Liver (tissue), 3 donors: ENCODE data around the gene SWT1.

Experiments used
- CTCF ChIP-seq: fragments of 150-350 bp; IDR thresholded peaks from 2 replicates; pipeline ENCODE4 v1.5.1; 2017; ENCODE audit warnings: improper control_type of control experiment, low read depth, low read length; ENCODE audit not compliant: missing input control
- EGR1 ChIP-seq, 2 donors: IDR thresholded peaks; 2 replicates each; pipeline ENCODE4 v1.6.1; 2016 to 2018; ENCODE audit warnings: antibody characterized with exemption in 2 of 2, low read depth in 2 of 2
- GABPA ChIP-seq, 2 donors: IDR thresholded peaks in 1 of 2; conservative IDR thresholded peaks in 1 of 2; 2 replicates each; pipeline ENCODE4 v1.6.1; 2016; ENCODE audit warnings: antibody characterized with exemption in 2 of 2, mild to moderate bottlenecking in 1 of 2, moderate library complexity in 1 of 2
- HNF4G ChIP-seq: IDR thresholded peaks from 2 replicates; pipeline ENCODE4 v1.6.1; 2016; ENCODE audit warnings: antibody characterized with exemption
- MAX ChIP-seq: IDR thresholded peaks from 2 replicates; pipeline ENCODE4 v1.6.1; 2016; ENCODE audit warnings: antibody characterized with exemption
- NR2F2 ChIP-seq: IDR thresholded peaks from 2 replicates; pipeline ENCODE4 v1.6.1; 2016; ENCODE audit warnings: antibody characterized with exemption
- RXRA ChIP-seq, 2 donors: IDR thresholded peaks; 2 replicates each; pipeline ENCODE4 v1.6.1; 2017 to 2018; ENCODE audit warnings: antibody characterized with exemption in 2 of 2, mild to moderate bottlenecking in 1 of 2
- TAF1 ChIP-seq: conservative IDR thresholded peaks from 2 replicates; pipeline ENCODE4 v1.6.1; 2016; ENCODE audit warnings: antibody characterized with exemption, mild to moderate bottlenecking
- YY1 ChIP-seq: IDR thresholded peaks from 2 replicates; pipeline ENCODE4 v1.6.1; 2016; ENCODE audit warnings: antibody characterized with exemption, mild to moderate bottlenecking
- TF ChIP-seq, protein P1 (sequence below): IDR thresholded peaks from 2 replicates; pipeline ENCODE4 v1.6.1; 2016; ENCODE audit warnings: antibody characterized with exemption, mild to moderate bottlenecking
- donor health status: healthy.
- donor health status: healthy.

- TF ChIP-seq CTCF (no peak), EGR1 (IDR thresholded peaks at IDR 0.05; ENCODE audit: low read depth in 2 of 2) (no peak), TAF1 (no peak), HNF4G (no peak), MAX (no peak), RXRA (IDR thresholded peaks at IDR 0.05) (no peak), NR2F2 (no peak), GABPA (IDR thresholded peaks at IDR 0.05 in 1 of 2, conservative IDR thresholded peaks at IDR 0.05 in 1 of 2) (no peak), YY1 (no peak)
- TF ChIP-seq, protein P1, sequence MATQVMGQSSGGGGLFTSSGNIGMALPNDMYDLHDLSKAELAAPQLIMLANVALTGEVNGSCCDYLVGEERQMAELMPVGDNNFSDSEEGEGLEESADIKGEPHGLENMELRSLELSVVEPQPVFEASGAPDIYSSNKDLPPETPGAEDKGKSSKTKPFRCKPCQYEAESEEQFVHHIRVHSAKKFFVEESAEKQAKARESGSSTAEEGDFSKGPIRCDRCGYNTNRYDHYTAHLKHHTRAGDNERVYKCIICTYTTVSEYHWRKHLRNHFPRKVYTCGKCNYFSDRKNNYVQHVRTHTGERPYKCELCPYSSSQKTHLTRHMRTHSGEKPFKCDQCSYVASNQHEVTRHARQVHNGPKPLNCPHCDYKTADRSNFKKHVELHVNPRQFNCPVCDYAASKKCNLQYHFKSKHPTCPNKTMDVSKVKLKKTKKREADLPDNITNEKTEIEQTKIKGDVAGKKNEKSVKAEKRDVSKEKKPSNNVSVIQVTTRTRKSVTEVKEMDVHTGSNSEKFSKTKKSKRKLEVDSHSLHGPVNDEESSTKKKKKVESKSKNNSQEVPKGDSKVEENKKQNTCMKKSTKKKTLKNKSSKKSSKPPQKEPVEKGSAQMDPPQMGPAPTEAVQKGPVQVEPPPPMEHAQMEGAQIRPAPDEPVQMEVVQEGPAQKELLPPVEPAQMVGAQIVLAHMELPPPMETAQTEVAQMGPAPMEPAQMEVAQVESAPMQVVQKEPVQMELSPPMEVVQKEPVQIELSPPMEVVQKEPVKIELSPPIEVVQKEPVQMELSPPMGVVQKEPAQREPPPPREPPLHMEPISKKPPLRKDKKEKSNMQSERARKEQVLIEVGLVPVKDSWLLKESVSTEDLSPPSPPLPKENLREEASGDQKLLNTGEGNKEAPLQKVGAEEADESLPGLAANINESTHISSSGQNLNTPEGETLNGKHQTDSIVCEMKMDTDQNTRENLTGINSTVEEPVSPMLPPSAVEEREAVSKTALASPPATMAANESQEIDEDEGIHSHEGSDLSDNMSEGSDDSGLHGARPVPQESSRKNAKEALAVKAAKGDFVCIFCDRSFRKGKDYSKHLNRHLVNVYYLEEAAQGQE = no peak
Measured at GRCh38 chr1:185239861-185240260, 82.9 kb downstream of the SWT1 start.
